SU-DHL-6 (cell line): ENCODE data around the gene KMT2A.
"Not testable (repeated sequence)": the region's sequence is repeated elsewhere in the genome, so short reads cannot be mapped to it uniquely, and the experiment has no call there.

Experiments used
- CTCF ChIP-seq: fragments of 200-600 bp; sonication (generic); IDR thresholded peaks from one replicate; pipeline ENCODE4 v1.5.1; 2017; ENCODE audit warnings: antibody characterized with exemption, mild to moderate bottlenecking, low read length, moderate library complexity; ENCODE audit not compliant: insufficient read depth, poor library complexity, severe bottlenecking
- EZH2phosphoT487 ChIP-seq: fragments of 200-600 bp; sonication (generic), shearing (Covaris generic); conservative IDR thresholded peaks from 2 replicates; pipeline ENCODE4 v1.6.1; 2018; ENCODE audit warnings: mild to moderate bottlenecking, antibody characterized with exemption, low read length, moderate library complexity, mixed read lengths

DNA sequence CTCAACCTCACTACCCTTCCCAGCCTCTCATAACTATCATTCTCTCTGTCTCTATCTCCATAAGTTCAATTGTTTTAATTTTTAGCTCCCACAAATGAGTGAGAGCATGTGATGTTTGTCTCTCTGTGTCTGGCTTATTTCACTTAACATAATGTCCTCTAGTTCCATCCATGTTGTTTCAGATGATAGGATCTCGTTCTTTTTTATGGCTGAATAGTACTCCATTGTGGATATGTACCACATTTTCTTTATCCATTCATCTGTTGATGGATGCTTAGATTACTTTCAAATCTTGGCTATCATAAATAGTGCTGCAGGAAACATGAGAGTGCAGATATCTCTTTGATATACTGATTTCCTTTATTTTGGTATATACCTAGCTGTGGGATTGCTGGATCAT, 44.9 kb downstream of the KMT2A start:
- not testable (repeated sequence) for TF ChIP-seq CTCF, EZH2phosphoT487
